K562 (cell line): ENCODE results near the gene HCRT. TPM values are rescaled to one million over a fixed set of nuclear protein-coding genes. Genes with fewer than 3 reads are reported as not detected.

Source experiments
- ARID1B ChIP-seq: fragments of 450-650 bp; IDR thresholded peaks from 2 replicates; pipeline ENCODE4 v1.6.1; 2016; ENCODE audit warnings: antibody characterized with exemption, mild to moderate bottlenecking, inconsistent platforms
- BHLHE40 ChIP-seq: IDR thresholded peaks from 2 replicates; pipeline ENCODE4 v1.6.1; 2011; ENCODE audit warnings: low read length, improper control_type of control experiment
- EWSR1 ChIP-seq: fragments of 450-650 bp; IDR thresholded peaks from 2 replicates; pipeline ENCODE4 v1.6.1; 2018; ENCODE audit warnings: borderline replicate concordance, mild to moderate bottlenecking, low read depth, moderate library complexity; ENCODE audit not compliant: partially characterized antibody
- FOXK1 ChIP-seq: sonication (generic); formaldehyde crosslinking; IDR thresholded peaks from 2 replicates; pipeline ENCODE4 v1.8.0; 2022; ENCODE audit warnings: missing genetic modification reagents, mild to moderate bottlenecking, borderline replicate concordance
- HLTF ChIP-seq: fragments of 450-650 bp; IDR thresholded peaks from 2 replicates; pipeline ENCODE4 v1.6.1; 2016
- HSF4 ChIP-seq: fragments of 250-450 bp; sonication (Bioruptor Pico); IDR thresholded peaks from 2 replicates; pipeline ENCODE4 v2.1.2; 2022; ENCODE audit warnings: mild to moderate bottlenecking, moderate library complexity, borderline replicate concordance
- IFI16 ChIP-seq: fragments of 250-450 bp; sonication (Bioruptor Pico); IDR thresholded peaks from 2 replicates; pipeline ENCODE4 v2.1.2; 2022; ENCODE audit warnings: mild to moderate bottlenecking, inconsistent platforms
- MAFF ChIP-seq: IDR thresholded peaks from 2 replicates; pipeline ENCODE4 v1.6.1; 2012; ENCODE audit warnings: low read length, improper control_type of control experiment
- NFRKB ChIP-seq: fragments of 450-650 bp; IDR thresholded peaks from 2 replicates; pipeline ENCODE4 v1.6.1; 2016; ENCODE audit warnings: low read depth
- PHF20 ChIP-seq: fragments of 450-650 bp; IDR thresholded peaks from 2 replicates; pipeline ENCODE4 v1.6.1; 2018; ENCODE audit not compliant: partially characterized antibody
- PHF21A ChIP-seq: fragments of 450-650 bp; IDR thresholded peaks from 2 replicates; pipeline ENCODE4 v1.6.1; 2017; ENCODE audit warnings: low read depth, borderline replicate concordance
- PYGO2 ChIP-seq: fragments of 450-650 bp; IDR thresholded peaks from 2 replicates; pipeline ENCODE4 v1.6.1; 2016; ENCODE audit warnings: mild to moderate bottlenecking, missing genetic modification characterization, moderate library complexity, missing compliant biosample characterization
- RBFOX2 ChIP-seq: fragments of 200-400 bp; formaldehyde crosslinking; IDR thresholded peaks from 2 replicates; pipeline ENCODE4 v1.6.1; 2017; ENCODE audit warnings: low read depth, mild to moderate bottlenecking, low read length, moderate library complexity
- SRSF9 ChIP-seq: fragments of 200-400 bp; formaldehyde crosslinking; IDR thresholded peaks from 2 replicates; pipeline ENCODE4 v1.6.1; 2017; ENCODE audit warnings: low read depth, low read length, borderline replicate concordance
- TRIM25 ChIP-seq: fragments of 450-650 bp; IDR thresholded peaks from 2 replicates; pipeline ENCODE4 v1.7.0; 2016; ENCODE audit warnings: borderline replicate concordance
- ZBTB12 ChIP-seq: fragments of 250-450 bp; sonication (Bioruptor Pico); IDR thresholded peaks from 2 replicates; pipeline ENCODE4 v1.4.0; 2020
- ZBTB33 ChIP-seq: sonication (generic); formaldehyde crosslinking; IDR thresholded peaks from 2 replicates; pipeline ENCODE4 v1.8.1; 2023; ENCODE audit warnings: mild to moderate bottlenecking, missing genetic modification reagents
- ZNF395 ChIP-seq: fragments of 200-800 bp; sonication (Bioruptor generic); IDR thresholded peaks from 2 replicates; pipeline ENCODE4 v1.6.1; 2017; ENCODE audit warnings: missing genetic modification characterization, missing compliant biosample characterization
- ZNF444 ChIP-seq: fragments of 250-450 bp; sonication (Bioruptor Pico); IDR thresholded peaks from 2 replicates; pipeline ENCODE4 v1.4.0; 2020; ENCODE audit warnings: mild to moderate bottlenecking, moderate library complexity
- ZNF778 ChIP-seq: fragments of 450-650 bp; formaldehyde crosslinking; IDR thresholded peaks from 2 replicates; pipeline ENCODE4 v1.4.0; 2020; ENCODE audit warnings: mild to moderate bottlenecking, moderate library complexity
- polyA plus RNA-seq, 8 experiments: library from polyadenylated mRNA; depleted of rRNA in 4 of 8; stranded (reverse) in 5 of 8; unstranded in 3 of 8; fragments of >200 nt; fragmentation: Nextera tagmentation in 2 of 8; fragmentation: Illumina TruSeq in 1 of 8; extraction: Ambion mirVana in 2 of 8; extraction: Trizol in 1 of 8; gene quantifications; 2 replicates each; pipeline versions ENCODE4 v1.2.1 to v1.2.3, GENCODE V29; 2011 to 2014; ENCODE audit warnings: inconsistent platforms in 1 of 8, missing spikeins in 1 of 8
- total RNA-seq, 7 experiments: library from RNA; depleted of rRNA in 6 of 7; stranded (reverse); fragments of >200 nt in 6 of 7; fragmentation: Illumina TruSeq in 2 of 7; extraction: Trizol in 2 of 7; gene quantifications; 2 replicates each; pipeline versions ENCODE4 v1.2.1 to v1.2.3, GENCODE V29; 2011 to 2021; ENCODE audit warnings: low replicate concordance in 1 of 7

The HCRT gene
- total and polyA plus RNA-seq, 9 of the 15 experiments (the other 6 are each of a cell fraction or from before 2014, with no cell fraction given) = not detected

- TF ChIP-seq TRIM25 (0 out of 2 replicates have a peak, but pooled peaks have one; percentile 52), ZNF444 (CRISPR knock-in tag) (no peak), FOXK1 (CRISPR knock-in tag) (no peak), NFRKB (0 out of 2 replicates have a peak, but pooled peaks have one; percentile 2), ZBTB33 (CRISPR knock-in tag) (peak; percentile 34; the same call in 1 of the 2 replicates), BHLHE40 (peak; percentile 91), ZNF395 (CRISPR knock-in tag) (no peak), PHF21A (no peak), RBFOX2 (peak; percentile 69), IFI16 (no peak), ZNF778 (CRISPR knock-in tag) (no peak), SRSF9 (no peak), PHF20 (peak; percentile 64), EWSR1 (no peak), ARID1B (no peak; the same call in 1 of the 2 replicates), MAFF (no peak), HLTF (no peak), PYGO2 (no peak), HSF4 (CRISPR knock-in tag) (no peak), ZBTB12 (CRISPR knock-in tag) (no peak)
Observed at GRCh38 chr17:42193969-42194899, 9.0 kb upstream of the HCRT start, which contains the start of gene GHDC (continued).
